CD4-positive, alpha-beta T cell treated with Interferon gamma for 1 hour (primary cell): ENCODE measurements around the gene PRKCB.
"Not testable (repeated sequence)": the region's sequence is repeated elsewhere in the genome, so short reads cannot be mapped to it uniquely, and the experiment has no call there.

ENCODE experiments used
- DNase-seq: peaks from one replicate; pipeline ENCODE4 v3.0.0-alpha.2; 2020

The PRKCB gene

GRCh38 chr16:24138575-24138974 is 302.8 kb downstream of the PRKCB start:
- DNase-seq: no peak

DNA sequence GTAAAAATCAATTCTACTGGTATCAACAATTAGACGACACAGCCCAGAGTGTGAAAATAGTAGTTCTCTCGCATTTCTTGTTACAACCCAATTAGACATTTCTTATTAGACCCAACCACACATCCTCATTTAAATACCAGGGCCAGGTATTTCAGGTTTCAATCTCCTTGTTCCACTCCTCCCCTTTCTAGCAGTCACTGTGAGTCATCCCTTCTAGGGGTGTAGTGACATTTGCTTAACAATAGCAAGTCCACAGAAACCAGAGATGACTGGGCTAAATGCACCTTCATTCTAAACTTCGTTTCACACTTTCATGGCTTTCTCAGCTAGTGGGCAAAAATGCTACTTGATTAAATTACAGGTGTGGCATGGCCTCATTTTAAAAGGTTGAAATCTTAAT is 303.5 kb downstream of the PRKCB start:
- no peak for DNase-seq

GRCh38 chr16:24140730-24141129 is 304.9 kb downstream of the PRKCB start:
- no peak for DNase-seq

DNA sequence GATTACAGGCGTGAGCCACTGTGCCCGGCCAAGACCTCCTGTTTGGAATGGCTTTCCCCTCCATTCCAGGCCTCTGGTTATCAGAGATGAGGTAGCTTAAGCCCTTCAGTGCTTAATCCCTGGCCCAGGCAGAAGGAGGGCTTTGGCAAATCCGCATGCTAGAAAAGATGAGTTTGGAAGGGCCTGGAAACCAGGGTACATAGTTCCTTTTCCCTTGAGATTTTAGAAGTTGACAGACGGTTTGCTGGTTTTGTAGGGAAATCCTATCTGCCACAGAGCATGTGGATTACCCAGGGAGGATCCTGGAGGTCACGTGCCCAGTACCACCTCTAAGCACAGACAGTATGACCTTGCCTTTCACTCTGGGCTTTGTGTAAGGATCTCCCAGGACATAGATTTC is 305.7 kb downstream of the PRKCB start:
- no peak for DNase-seq

DNA sequence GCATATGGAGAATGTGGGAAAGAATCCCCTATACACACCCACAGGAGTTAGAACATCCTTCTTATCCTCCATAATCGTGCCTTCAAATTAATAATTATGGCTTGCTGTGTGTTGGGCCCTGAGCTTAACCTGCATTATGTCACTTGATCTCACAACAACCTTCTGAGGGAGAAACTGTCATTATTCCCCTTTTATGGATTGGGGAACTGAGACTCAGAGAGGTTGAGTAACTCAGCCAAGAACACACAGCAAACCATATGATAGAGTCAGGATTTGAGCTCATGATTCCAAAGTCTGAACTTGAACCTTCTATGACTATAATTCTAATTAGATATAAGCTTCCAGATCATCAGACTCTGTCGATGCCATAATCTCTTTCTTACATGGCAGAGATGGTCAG is 306.1 kb downstream of the PRKCB start:
- DNase-seq: no peak

- no peak for DNase-seq
Measured at GRCh38 chr16:24145927-24146326, 310.1 kb downstream of the PRKCB start.

DNA sequence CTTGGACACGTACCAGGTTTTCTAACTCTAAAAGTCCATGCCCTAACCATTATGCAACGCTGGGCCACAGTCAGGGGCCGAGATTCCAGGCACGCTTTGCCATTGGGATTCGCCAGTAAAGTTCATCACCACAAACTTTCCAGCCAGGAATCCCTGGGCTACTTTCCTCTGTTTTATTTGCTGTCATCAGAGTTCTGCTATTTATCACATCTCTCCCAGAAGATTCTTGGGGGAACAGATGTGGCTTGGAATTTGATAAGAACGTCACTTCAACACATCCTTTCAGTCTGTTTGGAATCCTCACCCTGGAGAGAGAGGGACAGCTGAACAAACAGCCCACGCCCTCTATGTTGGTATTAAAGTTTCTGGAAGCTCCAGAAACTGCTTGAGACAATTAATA is 310.7 kb downstream of the PRKCB start:
- DNase-seq: no peak

GRCh38 chr16:24149102-24149501 is 313.3 kb downstream of the PRKCB start:
- no peak for DNase-seq

DNA sequence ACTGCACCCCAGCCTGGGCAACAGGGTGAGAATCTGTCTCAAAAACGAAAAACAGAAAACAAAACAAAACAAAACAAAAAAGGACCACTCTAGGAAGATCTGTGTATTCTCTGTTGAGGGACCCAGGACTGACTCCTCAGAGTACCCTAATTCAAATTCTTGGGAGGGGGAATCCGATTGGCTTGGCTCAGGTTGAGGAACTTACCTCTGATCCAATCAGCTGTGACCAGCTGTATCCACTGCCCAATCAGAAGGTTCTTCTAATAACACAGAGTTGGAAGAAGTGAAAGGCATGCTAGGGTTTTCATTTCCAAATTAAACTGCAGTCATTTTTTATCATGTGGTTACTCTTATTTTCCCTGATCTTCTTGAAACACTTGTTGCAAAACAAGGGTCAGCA is 314.5 kb downstream of the PRKCB start:
- no peak for DNase-seq

GRCh38 chr16:24151482-24151939 is 315.7 kb downstream of the PRKCB start:
- no peak for DNase-seq

DNA sequence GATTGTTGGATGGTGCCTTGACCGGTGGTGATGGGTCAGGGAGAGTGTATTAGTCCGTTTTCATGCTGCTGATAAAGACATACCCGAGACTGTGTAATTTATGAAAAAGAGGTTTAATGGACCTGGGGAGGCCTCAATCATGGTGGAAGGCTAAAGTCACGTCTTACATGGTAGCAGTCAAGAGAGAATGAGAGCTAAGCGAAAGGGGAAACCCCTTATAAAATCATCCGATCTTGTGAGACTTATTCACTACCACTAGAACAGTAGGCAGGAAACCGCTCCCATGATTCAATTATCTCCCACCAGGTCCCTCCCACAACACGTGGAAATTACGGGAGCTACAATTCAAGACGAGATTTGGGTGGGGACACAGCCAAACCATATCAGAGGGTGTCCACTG is 316.3 kb downstream of the PRKCB start:
- not testable (repeated sequence) for DNase-seq

DNA sequence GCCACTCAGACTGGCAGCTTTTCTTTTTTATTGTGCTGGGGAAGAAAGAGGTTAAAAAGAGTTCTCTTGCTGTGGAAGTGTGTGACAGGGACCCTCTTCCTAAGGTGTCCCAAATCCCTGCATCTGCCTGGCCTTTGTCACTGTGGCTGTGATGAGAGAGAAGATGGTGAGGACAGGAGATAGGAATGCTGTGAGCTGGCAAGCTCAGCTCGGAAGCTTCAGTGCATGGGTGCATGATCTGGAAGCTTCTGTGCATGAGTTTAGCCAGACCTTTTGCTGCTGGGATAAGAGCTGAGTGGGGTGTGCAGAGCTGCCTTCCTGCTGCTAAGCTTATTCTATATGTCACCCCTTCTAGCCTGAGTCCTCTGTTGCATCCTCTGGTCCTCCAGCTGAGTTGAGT is 317.0 kb downstream of the PRKCB start:
- no peak for DNase-seq

DNA sequence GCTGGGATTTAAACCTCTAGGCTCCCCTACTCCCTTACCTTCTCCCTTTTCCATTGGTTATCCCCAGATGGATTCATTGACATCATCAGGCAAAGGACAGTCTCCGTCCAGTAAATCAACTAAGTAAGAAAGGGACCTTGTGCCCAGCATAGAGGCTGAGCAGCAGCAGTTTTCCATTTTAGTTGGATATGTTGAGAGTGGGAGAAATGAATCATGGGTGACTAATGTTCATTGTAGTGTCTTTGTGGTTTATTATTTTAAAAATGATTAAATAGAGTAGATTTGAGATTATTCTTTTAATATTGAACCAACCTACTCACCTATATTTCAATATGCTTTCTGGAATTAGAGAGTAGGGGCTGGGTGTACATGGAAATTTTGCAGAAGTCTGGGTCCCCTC is 321.0 kb downstream of the PRKCB start:
- no peak for DNase-seq

- no peak for DNase-seq
Measured at GRCh38 chr16:24163935-24164334, 328.2 kb downstream of the PRKCB start.

- no peak for DNase-seq
Measured at GRCh38 chr16:24164416-24164815, 328.6 kb downstream of the PRKCB start.

DNA sequence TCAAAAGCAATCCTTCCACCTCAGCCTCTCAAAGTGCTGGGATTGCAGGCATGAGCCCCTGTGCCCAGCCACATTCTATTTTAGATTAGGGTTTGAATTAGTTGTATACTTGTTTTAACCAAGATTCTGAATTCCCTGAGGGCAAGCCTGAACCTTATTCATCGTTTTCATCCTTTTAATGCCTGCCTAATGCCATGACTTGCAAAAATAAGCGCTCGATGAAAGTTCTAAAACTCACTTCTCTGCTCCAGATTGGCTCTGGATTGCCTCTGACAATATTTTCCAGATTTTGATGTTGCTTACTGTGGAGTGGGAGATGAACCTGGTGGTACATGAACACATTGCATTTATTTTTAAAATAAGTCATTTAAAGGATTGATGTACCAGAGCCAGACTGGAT is 329.5 kb downstream of the PRKCB start:
- no peak for DNase-seq

- DNase-seq: no peak
Measured at GRCh38 chr16:24166661-24167528, 331.1 kb downstream of the PRKCB start.

DNA sequence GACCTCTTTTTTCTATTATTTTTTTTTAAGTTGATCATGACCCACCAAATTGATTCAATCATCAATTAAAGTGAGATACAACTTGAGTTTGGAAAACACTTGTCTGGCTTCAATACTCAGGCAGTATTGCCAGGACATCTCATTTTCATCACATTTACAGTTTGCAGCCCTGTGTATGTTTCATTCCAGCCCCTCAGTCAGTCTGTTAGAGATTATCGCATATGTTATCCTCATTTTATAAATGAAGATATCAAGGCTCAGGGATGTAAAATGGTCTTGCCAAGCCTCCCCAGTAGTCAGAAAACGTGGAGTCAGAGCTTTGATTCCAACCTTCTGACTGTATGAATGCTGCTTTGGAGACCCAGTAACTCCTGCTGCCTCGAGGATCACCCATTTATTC is 333.1 kb downstream of the PRKCB start:
- no peak for DNase-seq

DNA sequence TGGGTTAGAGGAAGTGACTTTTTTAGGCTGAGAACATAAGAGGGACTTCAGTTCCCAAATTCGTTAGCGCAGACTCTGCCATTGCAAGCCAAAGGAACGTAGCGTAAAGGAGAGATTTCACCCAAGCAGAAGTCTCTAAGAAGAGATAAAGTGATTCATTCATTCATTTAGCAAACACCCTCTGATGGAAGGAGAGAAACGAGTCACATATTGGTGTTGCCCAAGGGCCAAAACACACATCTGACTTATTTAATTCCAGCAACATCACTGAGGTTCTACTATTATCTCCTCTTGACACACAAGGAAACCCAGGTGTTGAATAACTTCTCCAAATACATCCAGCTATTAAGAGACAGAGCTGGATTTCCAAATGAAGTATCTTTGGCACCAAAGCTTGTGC is 334.6 kb downstream of the PRKCB start:
- DNase-seq: no peak

GRCh38 chr16:24174504-24174903 is 338.7 kb downstream of the PRKCB start:
- no peak for DNase-seq

DNA sequence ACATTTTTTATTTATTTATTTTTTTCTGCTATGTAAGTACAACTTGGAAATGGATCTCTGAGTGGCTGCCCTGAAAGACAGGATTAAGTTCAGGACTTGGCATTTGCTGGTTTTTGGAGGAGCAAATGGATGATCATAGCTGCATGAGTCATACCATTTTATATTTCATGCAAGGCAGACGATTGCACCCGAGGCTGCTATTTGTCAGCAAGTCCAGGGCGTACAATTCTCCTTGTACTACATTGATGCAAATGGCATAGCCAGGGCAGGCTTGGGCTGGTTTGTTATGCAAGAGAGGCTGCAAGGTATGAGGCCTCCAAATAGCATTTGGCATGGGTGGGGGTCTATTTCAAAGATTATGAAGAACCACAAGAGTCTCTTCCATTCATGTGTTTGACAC is 339.2 kb downstream of the PRKCB start:
- DNase-seq: no peak

DNA sequence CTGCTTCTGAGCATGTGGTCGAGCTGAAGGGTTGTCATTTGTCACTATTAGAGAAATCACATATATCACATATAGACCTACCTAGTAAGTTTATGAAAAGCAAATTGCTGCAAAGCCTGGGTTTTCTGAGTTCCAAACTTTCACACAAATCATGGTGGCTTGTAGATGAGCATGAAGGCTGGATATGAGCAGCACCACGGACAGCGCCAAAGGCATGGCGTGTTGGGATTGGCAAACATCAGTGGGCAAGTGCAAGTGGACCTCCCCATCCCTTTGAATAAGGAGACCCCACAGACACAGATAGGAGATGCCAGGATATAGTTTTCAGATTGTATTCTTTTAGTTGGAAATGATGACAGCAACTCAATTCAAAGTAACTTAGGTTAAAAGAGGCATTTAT is 342.7 kb downstream of the PRKCB start:
- no peak for DNase-seq

GRCh38 chr16:24180451-24180850 is 344.7 kb downstream of the PRKCB start:
- DNase-seq: no peak

DNA sequence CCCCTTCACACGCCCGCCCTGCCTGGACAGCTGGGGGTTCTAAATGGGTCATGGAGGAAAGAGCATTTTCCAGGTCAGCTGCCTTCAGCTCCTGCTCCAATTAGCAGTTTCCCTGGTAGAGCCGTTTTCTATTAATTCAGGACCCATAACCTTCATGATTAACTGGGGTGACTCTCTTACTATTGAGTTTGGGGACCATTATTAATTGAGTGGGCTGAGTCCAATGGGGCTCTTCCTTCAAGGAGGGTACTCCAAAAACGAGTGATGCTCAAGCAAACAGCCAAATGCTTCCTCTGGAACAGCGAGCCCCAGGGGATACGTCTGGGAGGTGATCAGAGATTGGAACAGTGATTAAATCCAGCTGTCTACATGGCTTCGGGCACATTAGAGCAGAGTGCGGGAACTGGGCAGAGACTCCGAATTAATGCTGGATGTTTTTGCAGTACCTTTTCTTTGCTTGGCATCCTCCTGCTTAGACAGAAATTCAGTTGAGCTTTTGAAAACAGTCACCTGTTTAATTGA is 352.3 kb downstream of the PRKCB start:
- no peak for DNase-seq
